Progenitor cell of endocrine pancreas (in vitro differentiated cells): ENCODE data around the gene ETDC. TPM values are rescaled to one million over a fixed set of nuclear protein-coding genes. Genes with fewer than 3 reads are reported as not detected.
"Not testable (repeated sequence)": the region's sequence is repeated elsewhere in the genome, so short reads cannot be mapped to it uniquely, and the experiment has no call there.

Source experiments
- DNase-seq: peaks from one replicate; pipeline ENCODE4 v3.0.0; 2021; ENCODE audit warnings: low spot score; ENCODE audit not compliant: unreplicated experiment
- H3K27ac Mint-ChIP-seq: 2 replicates; pipeline ENCODE4 v1.8.0; 2021; ENCODE audit warnings: mild to moderate bottlenecking, moderate library complexity, mixed read lengths
- H3K27me3 Mint-ChIP-seq: 2 replicates; pipeline ENCODE4 v1.8.0; 2021; ENCODE audit warnings: mixed read lengths
- H3K36me3 Mint-ChIP-seq: 2 replicates; pipeline ENCODE4 v1.8.0; 2022; ENCODE audit warnings: mixed read lengths; ENCODE audit not compliant: insufficient read depth
- H3K4me1 Mint-ChIP-seq: 2 replicates; pipeline ENCODE4 v1.8.0; 2021; ENCODE audit warnings: low read depth, mixed read lengths
- H3K4me3 Mint-ChIP-seq: 2 replicates; pipeline ENCODE4 v1.8.0; 2021; ENCODE audit warnings: low read depth, mild to moderate bottlenecking, moderate library complexity, mixed read lengths
- H3K9me3 Mint-ChIP-seq: 2 replicates; pipeline ENCODE4 v1.8.0; 2021; ENCODE audit warnings: low read depth, mixed read lengths
- CTCF ChIP-seq: fragments of 200-600 bp; sonication (generic); IDR thresholded peaks from one replicate; pipeline ENCODE4 v1.5.0; 2021; ENCODE audit warnings: antibody characterized with exemption, mild to moderate bottlenecking; ENCODE audit not compliant: unreplicated experiment
- long read RNA-seq: library from polyadenylated mRNA; unstranded; transcript quantifications from one replicate; pipeline ENCODE4 v2.0.0, GENCODE V29; 2020
- total RNA-seq: library from RNA; stranded (reverse); gene quantifications from 2 replicates; pipeline ENCODE4 v1.2.1, GENCODE V29; 2021

The ETDC gene
- not detected in 2 replicates for total RNA-seq
- long read RNA-seq = 0 reads

GRCh38 chrX:135309430-135309923 lies at the start of gene ETDC:
ETDC (plus strand) TSS chrX:135309480; CDS start chrX:135309480, 0 bp downstream.
- Mint-ChIP-seq H3K36me3 (peaks cover 5% of the 10 kb centered on the region), H3K27ac (no peak within 1 kb of the TSS), H3K27me3 (no peaks in the 10 kb centered on the region), H3K4me3 (no peak within 1 kb of the TSS), H3K9me3 (peaks cover 41% of the 10 kb centered on the region), H3K4me1 (no peaks in the 10 kb centered on the region)
- no peak for TF ChIP-seq CTCF
- no peak for DNase-seq

- H3K4me1 Mint-ChIP-seq, H3K27ac Mint-ChIP-seq, H3K36me3 Mint-ChIP-seq, DNase-seq, H3K4me3 Mint-ChIP-seq, H3K27me3 Mint-ChIP-seq: not testable (repeated sequence)
- H3K9me3 Mint-ChIP-seq = peaks cover 49% of the 10 kb centered on the region
Observed at GRCh38 chrX:135260976-135261375, 48.3 kb upstream of the ETDC start.

GRCh38 chrX:135263376-135263775 lies 45.9 kb upstream of the ETDC start:
- not testable (repeated sequence) for H3K27me3 Mint-ChIP-seq, H3K4me3 Mint-ChIP-seq, H3K36me3 Mint-ChIP-seq

GRCh38 chrX:135264206-135264605 lies 45.1 kb upstream of the ETDC start:
- Mint-ChIP-seq H3K4me1 (no peaks in the 10 kb centered on the region), H3K27me3 (no peaks in the 10 kb centered on the region), H3K9me3 (peaks cover 75% of the 10 kb centered on the region), H3K4me3 (no peak overlapping the region), H3K27ac (no peak overlapping the region), H3K36me3 (peaks cover 5% of the 10 kb centered on the region)
- TF ChIP-seq CTCF = no peak
- no peak for DNase-seq

More at GRCh38 chrX:135263376-135263775, 45.9 kb upstream of the ETDC start:
- not testable (repeated sequence) for DNase-seq, H3K27ac Mint-ChIP-seq, H3K4me1 Mint-ChIP-seq
- peaks cover 68% of the 10 kb centered on the region for H3K9me3 Mint-ChIP-seq

DNA sequence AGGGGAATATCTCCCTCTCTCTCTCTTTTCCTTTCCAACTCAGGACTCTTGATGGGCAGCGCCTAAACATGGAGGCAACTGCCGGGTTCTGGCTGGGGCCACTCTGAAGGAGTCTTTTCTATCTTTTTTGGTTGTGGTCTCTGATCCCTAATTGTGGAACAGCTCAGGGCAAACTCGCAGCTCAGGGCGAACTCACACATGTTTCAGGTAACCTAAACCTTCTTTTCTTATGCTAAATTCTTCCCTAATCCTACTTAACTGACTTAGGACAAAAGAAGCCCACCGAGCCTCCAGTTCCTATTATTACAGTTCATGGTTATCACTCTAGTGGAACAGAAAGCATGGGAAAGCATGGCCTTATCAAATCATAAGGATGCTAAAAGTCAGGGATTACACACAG lies 36.1 kb upstream of the ETDC start:
- no peak overlapping the region for H3K4me3 Mint-ChIP-seq
- peaks cover 2% of the 10 kb centered on the region for H3K36me3 Mint-ChIP-seq
- TF ChIP-seq CTCF = no peak
- H3K4me1 Mint-ChIP-seq = no peaks in the 10 kb centered on the region
- DNase-seq = no peak
- H3K9me3 Mint-ChIP-seq = peaks cover 39% of the 10 kb centered on the region
- H3K27ac Mint-ChIP-seq = no peak overlapping the region
- no peaks in the 10 kb centered on the region for H3K27me3 Mint-ChIP-seq

DNA sequence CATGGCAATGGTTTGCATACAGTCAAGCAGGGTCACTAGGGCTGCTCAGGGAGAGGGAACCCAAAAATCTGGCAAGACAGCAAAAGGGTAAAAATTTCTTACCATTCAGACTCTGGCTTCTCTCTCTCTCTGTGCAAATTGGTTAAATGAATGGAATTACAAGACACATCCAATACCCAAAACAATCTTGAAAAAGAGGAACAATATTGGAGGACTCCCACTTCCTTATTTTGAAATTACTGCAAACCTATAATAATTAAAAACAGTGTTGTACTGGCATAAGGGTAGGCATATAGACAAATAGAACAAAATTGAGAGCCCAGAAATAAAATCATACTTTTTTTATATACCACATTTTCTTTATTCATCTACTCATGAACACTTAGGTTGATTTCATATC lies 33.3 kb upstream of the ETDC start:
- H3K9me3 Mint-ChIP-seq = peaks cover 47% of the 10 kb centered on the region
- H3K36me3 Mint-ChIP-seq = peaks cover 8% of the 10 kb centered on the region
- TF ChIP-seq CTCF = no peak
- H3K27me3 Mint-ChIP-seq = no peaks in the 10 kb centered on the region
- no peak overlapping the region for H3K4me3 Mint-ChIP-seq
- no peak for DNase-seq
- no peak overlapping the region for H3K27ac Mint-ChIP-seq
- no peaks in the 10 kb centered on the region for H3K4me1 Mint-ChIP-seq
